HG03280 (cell line): ENCODE data around the gene PTGDR.

Experiments used
- ATAC-seq: cut with Tn5 transposase; IDR thresholded peaks from one replicate; pipeline ENCODE4 v1.9.1; 2021; ENCODE audit warnings: mild to moderate bottlenecking, moderate library complexity; ENCODE audit not compliant: unreplicated experiment

Gene PTGDR

GRCh38 chr14:52262600-52262999 is 4.9 kb upstream of the PTGDR start:
- no peak for ATAC-seq

- ATAC-seq: no peak
These were observed 4.3 kb upstream of the PTGDR start for GRCh38 chr14:52263190-52263589.

GRCh38 chr14:52265253-52265652 is 2.2 kb upstream of the PTGDR start:
- no peak for ATAC-seq

GRCh38 chr14:52266179-52266578 is 1.3 kb upstream of the PTGDR start:
- no peak for ATAC-seq

- ATAC-seq: no peak
These were observed 716 bp upstream of the PTGDR start for GRCh38 chr14:52266782-52267181.

GRCh38 chr14:52268279-52269061 is 972 bp downstream of the PTGDR start:
- no peak for ATAC-seq

- no peak for ATAC-seq
These were observed 1.6 kb downstream of the PTGDR start for GRCh38 chr14:52269100-52269499.

- no peak for ATAC-seq
These were observed 2.5 kb downstream of the PTGDR start for GRCh38 chr14:52269982-52270381.

GRCh38 chr14:52271538-52271937 is 4.0 kb downstream of the PTGDR start:
- ATAC-seq: no peak

GRCh38 chr14:52272375-52272774 is 4.9 kb downstream of the PTGDR start:
- ATAC-seq: no peak

- ATAC-seq: no peak
These were observed 7.9 kb downstream of the PTGDR start for GRCh38 chr14:52275372-52275771.

GRCh38 chr14:52277552-52277951 is 10.1 kb downstream of the PTGDR start:
- ATAC-seq: no peak

GRCh38 chr14:52279408-52279807 is 11.9 kb downstream of the PTGDR start:
- no peak for ATAC-seq

GRCh38 chr14:52283099-52283498 is 15.6 kb downstream of the PTGDR start:
- no peak for ATAC-seq

GRCh38 chr14:52286661-52287649 is 19.5 kb downstream of the PTGDR start:
- ATAC-seq: no peak

GRCh38 chr14:52296378-52296777 is 28.9 kb downstream of the PTGDR start:
- ATAC-seq: no peak

- no peak for ATAC-seq
These were observed 31.3 kb downstream of the PTGDR start for GRCh38 chr14:52298795-52299194.

- no peak for ATAC-seq
These were observed 32.3 kb downstream of the PTGDR start for GRCh38 chr14:52299692-52300278.

- no peak for ATAC-seq
These were observed 35.7 kb downstream of the PTGDR start for GRCh38 chr14:52303236-52303635.

GRCh38 chr14:52304248-52304904 is 36.9 kb downstream of the PTGDR start:
- no peak for ATAC-seq

- ATAC-seq: no peak
These were observed 37.5 kb downstream of the PTGDR start for GRCh38 chr14:52305014-52305413.
